Naive thymus-derived CD4-positive, alpha-beta T cell (primary cell): ENCODE data around the gene CPEB3. TPM values are rescaled to one million over a fixed set of nuclear protein-coding genes. Genes with fewer than 3 reads are reported as not detected.
"Not testable (repeated sequence)": the region's sequence is repeated elsewhere in the genome, so short reads cannot be mapped to it uniquely, and the experiment has no call there.

Experiments
- ATAC-seq: fragments of 150-1000 bp; cut with Tn5 transposase; 2 replicates; pipeline ENCODE4 v1.10.0; 2021; ENCODE audit warnings: mild to moderate bottlenecking, moderate library complexity
- CTCF ChIA-PET: fragments of 350-600 bp; sonication (Branson Sonifier 250); formaldehyde crosslinking; loops from one replicate; lab custom pipeline; 2021; ENCODE audit warnings: antibody characterized with exemption; lab: Charles Lee
- POLR2A ChIA-PET: fragments of 350-600 bp; sonication (Branson Sonifier 250); formaldehyde crosslinking; loops from one replicate; lab custom pipeline; 2021; ENCODE audit warnings: antibody characterized with exemption, inconsistent platforms; lab: Charles Lee
- DNase-seq, 9 donors: peaks; one replicate each; pipeline versions ENCODE4 v3.0.0 to v3.0.0-alpha.2; 2020 to 2022; ENCODE audit warnings: mixed read lengths in 1 of 9
- H3K27ac ChIP-seq: one replicate; pipeline ENCODE4 v1.7.0; 2013; ENCODE audit warnings: mild to moderate bottlenecking, low read depth, low read length, moderate library complexity
- H3K27me3 ChIP-seq, 2 donors: one replicate each; pipeline ENCODE4 v1.7.0; 2013; ENCODE audit warnings: low read length in 2 of 2, mild to moderate bottlenecking in 2 of 2, moderate library complexity in 2 of 2; ENCODE audit not compliant: control insufficient read depth in 2 of 2, insufficient read depth in 2 of 2
- H3K36me3 ChIP-seq, 3 experiments: 1 replicate in 2 of 3; 2 replicates in 1 of 3; pipeline ENCODE4 v1.7.0; 2013; ENCODE audit warnings: low read length in 3 of 3, mild to moderate bottlenecking in 3 of 3, moderate library complexity in 1 of 3; ENCODE audit not compliant: insufficient read depth in 3 of 3, control insufficient read depth in 2 of 3
- H3K4me1 ChIP-seq, 2 donors: one replicate each; pipeline ENCODE4 v1.7.0; 2013; ENCODE audit warnings: low read length in 2 of 2, mild to moderate bottlenecking in 2 of 2, moderate library complexity in 1 of 2; ENCODE audit not compliant: control insufficient read depth in 2 of 2, insufficient read depth in 2 of 2
- H3K4me3 ChIP-seq: 2 replicates; pipeline ENCODE4 v1.7.0; 2013; ENCODE audit warnings: mild to moderate bottlenecking, low read length
- H3K9me3 ChIP-seq, 3 experiments: 1 replicate in 2 of 3; 2 replicates in 1 of 3; pipeline ENCODE4 v1.7.0; 2013; ENCODE audit warnings: low read length in 3 of 3; ENCODE audit not compliant: control insufficient read depth in 2 of 3
- H3K27ac Mint-ChIP-seq, 9 donors: one replicate each; pipeline ENCODE4 v1.8.0; 2020 to 2022; ENCODE audit warnings: mixed read lengths in 9 of 9, mild to moderate bottlenecking in 8 of 9, moderate library complexity in 5 of 9, inconsistent platforms in 2 of 9
- H3K27me3 Mint-ChIP-seq, 5 donors: one replicate each; pipeline ENCODE4 v1.8.0; 2021 to 2022; ENCODE audit warnings: mixed read lengths in 5 of 5, mild to moderate bottlenecking in 1 of 5
- H3K36me3 Mint-ChIP-seq, 5 donors: one replicate each; pipeline ENCODE4 v1.8.0; 2020 to 2022; ENCODE audit warnings: mixed read lengths in 5 of 5, mild to moderate bottlenecking in 3 of 5, inconsistent platforms in 1 of 5
- H3K4me1 Mint-ChIP-seq, 7 donors: one replicate each; pipeline ENCODE4 v1.8.0; 2020 to 2022; ENCODE audit warnings: mixed read lengths in 7 of 7, mild to moderate bottlenecking in 3 of 7, inconsistent platforms in 1 of 7
- H3K4me3 Mint-ChIP-seq, 10 donors: one replicate each; pipeline ENCODE4 v1.8.0; 2020 to 2022; ENCODE audit warnings: mild to moderate bottlenecking in 10 of 10, mixed read lengths in 10 of 10, moderate library complexity in 6 of 10, inconsistent platforms in 2 of 10
- H3K9me3 Mint-ChIP-seq, 11 donors: one replicate each; pipeline ENCODE4 v1.8.0; 2020 to 2022; ENCODE audit warnings: mixed read lengths in 11 of 11, mild to moderate bottlenecking in 4 of 11, inconsistent platforms in 1 of 11, moderate library complexity in 1 of 11
- intact Hi-C, 2 donors: fragments of 100-400 bp; cut with micrococcal nuclease; formaldehyde crosslinking; loops; one replicate each; pipeline ENCODE4 v1.15.1; 2023
- polyA plus RNA-seq, 2 donors: library from polyadenylated mRNA; unstranded; fragments of 300-500 nt; fragmentation: Illumina TruSeq; gene quantifications; one replicate each; pipeline ENCODE4 v1.2.3, GENCODE V29; 2021
- total RNA-seq, 6 experiments: library from RNA in 5 of 6; stranded (reverse) in 5 of 6; gene quantifications; 1 replicate in 5 of 6; 2 replicates in 1 of 6; pipeline ENCODE4 v1.2.3 and lab custom pipeline; 2021 to 2026

CPEB3 gene
- total and polyA plus RNA-seq, 7 experiments from 2014 or later, result 0.74 to 3.3 (median 2.1) TPM

GRCh38 chr10:92146107-92146506, 144.8 kb downstream of the CPEB3 start:
- H3K4me3 ChIP-seq, result no peak overlapping the region
- H3K4me1 ChIP-seq, result no peaks in the 10 kb centered on the region
- intact Hi-C loops, result no loop called here
- ChIA-PET POLR2A (no interaction called here), CTCF (no interaction called here)
- H3K4me3 Mint-ChIP-seq, result no peak overlapping the region
- H3K9me3 Mint-ChIP-seq, result no peaks in the 10 kb centered on the region
- ATAC-seq (no peak), DNase-seq (no peak)
- H3K36me3 Mint-ChIP-seq, result peaks cover 0 to 5% (median 3%) of the 10 kb centered on the region in 5 donors
- H3K27ac ChIP-seq, result no peak overlapping the region
- H3K27me3 Mint-ChIP-seq, result no peaks in the 10 kb centered on the region
- H3K27ac Mint-ChIP-seq, result peak overlapping the region in 1 of 9 donors; percentile 9
- no peaks in the 10 kb centered on the region for H3K9me3 ChIP-seq
- no peaks in the 10 kb centered on the region for H3K36me3 ChIP-seq
- H3K27me3 ChIP-seq, result no peaks in the 10 kb centered on the region
- peaks cover 0 to 10% (median 4%) of the 10 kb centered on the region in 7 donors for H3K4me1 Mint-ChIP-seq

- peaks cover 0 to 7% (median 3%) of the 10 kb centered on the region in 7 donors for H3K4me1 Mint-ChIP-seq
- Histone ChIP-seq H3K27ac (no peak overlapping the region), H3K27me3 (no peaks in the 10 kb centered on the region), H3K4me3 (no peak overlapping the region), H3K36me3 (no peaks in the 10 kb centered on the region), H3K9me3 (no peaks in the 10 kb centered on the region), H3K4me1 (no peaks in the 10 kb centered on the region)
- no peak overlapping the region for H3K4me3 Mint-ChIP-seq
- CTCF ChIA-PET, result no interaction called here
- intact Hi-C loops, result no loop called here
- H3K27ac Mint-ChIP-seq, result no peak overlapping the region
- H3K9me3 Mint-ChIP-seq, result peaks cover 0 to 6% (median 0%) of the 10 kb centered on the region in 11 donors
- DNase-seq (no peak), ATAC-seq (no peak)
- H3K36me3 Mint-ChIP-seq, result peaks cover 6 to 19% (median 14%) of the 10 kb centered on the region in 5 donors
- POLR2A ChIA-PET, result no interaction called here
- H3K27me3 Mint-ChIP-seq, result no peaks in the 10 kb centered on the region
Observed at GRCh38 chr10:92142949-92143348, 147.9 kb downstream of the CPEB3 start.

DNA sequence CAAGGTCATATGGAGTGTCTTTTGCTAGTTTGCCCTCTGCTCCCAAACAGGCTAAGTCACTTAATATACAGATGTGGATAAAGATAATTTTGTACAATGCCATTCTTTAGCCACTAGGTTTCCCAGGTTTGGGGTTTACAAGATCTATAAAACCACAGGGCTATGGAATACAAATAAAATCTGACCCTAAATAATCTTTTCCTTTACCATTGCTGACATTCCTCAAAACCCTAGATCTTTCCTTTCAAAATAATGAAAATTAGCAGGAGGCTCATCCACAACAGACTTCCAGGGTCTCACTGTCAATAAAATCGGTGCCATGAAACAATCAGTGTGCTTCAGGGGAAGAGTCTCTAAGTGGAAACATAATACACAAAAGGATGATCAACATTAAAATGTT, 148.4 kb downstream of the CPEB3 start:
- peaks cover 6 to 23% (median 19%) of the 10 kb centered on the region in 5 donors for H3K36me3 Mint-ChIP-seq
- no peaks in the 10 kb centered on the region for H3K27me3 Mint-ChIP-seq
- ChIA-PET POLR2A (no interaction called here), CTCF (no interaction called here)
- ATAC-seq (no peak), DNase-seq (no peak)
- Histone ChIP-seq H3K27ac (no peak overlapping the region), H3K4me1 (no peaks in the 10 kb centered on the region), H3K9me3 (no peaks in the 10 kb centered on the region), H3K27me3 (no peaks in the 10 kb centered on the region), H3K36me3 (no peaks in the 10 kb centered on the region), H3K4me3 (no peak overlapping the region)
- H3K27ac Mint-ChIP-seq, result no peak overlapping the region
- H3K9me3 Mint-ChIP-seq, result peaks cover 0 to 6% (median 0%) of the 10 kb centered on the region in 11 donors
- peaks cover 0 to 6% (median 3%) of the 10 kb centered on the region in 7 donors for H3K4me1 Mint-ChIP-seq
- intact Hi-C loops, result no loop called here
- H3K4me3 Mint-ChIP-seq, result no peak overlapping the region

- CTCF ChIA-PET, H3K27me3 Mint-ChIP-seq, H3K4me3 Mint-ChIP-seq, H3K27ac ChIP-seq, H3K27ac Mint-ChIP-seq, intact Hi-C loops, H3K4me1 ChIP-seq, H3K4me3 ChIP-seq, POLR2A ChIA-PET, H3K36me3 ChIP-seq, ATAC-seq, H3K9me3 Mint-ChIP-seq, H3K4me1 Mint-ChIP-seq, H3K27me3 ChIP-seq, DNase-seq, H3K9me3 ChIP-seq: not testable (repeated sequence)
- H3K36me3 Mint-ChIP-seq, result peaks cover 6 to 37% (median 30%) of the 10 kb centered on the region in 5 donors
Observed at GRCh38 chr10:92141147-92141546, 149.7 kb downstream of the CPEB3 start.

GRCh38 chr10:92134049-92134448, 156.8 kb downstream of the CPEB3 start:
- H3K27me3 Mint-ChIP-seq, POLR2A ChIA-PET: not testable (repeated sequence)

DNA sequence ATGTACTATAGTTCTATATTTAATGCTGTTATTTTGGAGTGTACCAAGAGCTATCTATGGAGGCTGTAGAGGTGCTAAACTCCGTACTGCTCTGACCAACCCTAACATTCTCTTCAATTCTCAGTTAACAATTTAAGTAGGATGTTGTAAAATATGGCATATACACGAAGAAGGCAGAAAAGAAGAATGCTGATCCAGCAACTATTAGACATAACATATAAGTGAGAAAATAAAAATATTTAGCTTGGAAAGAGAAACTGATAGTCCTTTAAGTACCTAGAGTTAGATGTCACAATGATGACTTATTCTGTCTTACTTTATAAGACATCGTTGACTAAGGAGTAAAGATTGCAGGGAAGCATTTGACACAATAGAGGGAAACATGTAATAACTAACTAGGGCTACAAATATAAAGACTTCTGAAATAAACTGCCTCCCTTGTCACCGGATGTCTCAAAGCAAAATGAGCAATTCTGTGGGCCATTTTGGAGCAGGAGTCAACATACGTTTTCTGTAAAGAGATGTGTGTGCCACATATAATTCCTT, 159.5 kb downstream of the CPEB3 start:
- H3K4me3 ChIP-seq, result no peak overlapping the region
- Mint-ChIP-seq H3K27me3 (no peaks in the 10 kb centered on the region), H3K4me3 (no peak overlapping the region), H3K9me3 (peaks cover 0 to 9% (median 3%) of the 10 kb centered on the region in 11 donors), H3K36me3 (peaks cover 16 to 45% (median 35%) of the 10 kb centered on the region in 5 donors), H3K27ac (no peak overlapping the region), H3K4me1 (peaks cover 0 to 7% (median 0%) of the 10 kb centered on the region in 7 donors)
- no peaks in the 10 kb centered on the region for H3K4me1 ChIP-seq
- H3K27me3 ChIP-seq, result no peaks in the 10 kb centered on the region
- H3K27ac ChIP-seq, result no peak overlapping the region
- CTCF ChIA-PET, result no interaction called here
- no peaks in the 10 kb centered on the region for H3K9me3 ChIP-seq
- H3K36me3 ChIP-seq, result no peaks in the 10 kb centered on the region
- intact Hi-C loops, result no loop called here
- DNase-seq (no peak), ATAC-seq (no peak)
- POLR2A ChIA-PET, result no interaction called here

More at GRCh38 chr10:92134049-92134448, 156.8 kb downstream of the CPEB3 start:
- H3K27ac ChIP-seq, H3K36me3 ChIP-seq, DNase-seq, H3K9me3 ChIP-seq, H3K27me3 ChIP-seq, ATAC-seq, H3K4me1 Mint-ChIP-seq, H3K4me3 ChIP-seq, H3K4me1 ChIP-seq, CTCF ChIA-PET, H3K9me3 Mint-ChIP-seq, H3K4me3 Mint-ChIP-seq, H3K27ac Mint-ChIP-seq, intact Hi-C loops: not testable (repeated sequence)
- peaks cover 17 to 61% (median 55%) of the 10 kb centered on the region in 5 donors for H3K36me3 Mint-ChIP-seq

GRCh38 chr10:92130622-92131274, 160.1 kb downstream of the CPEB3 start:
- no peak for DNase-seq
- Histone ChIP-seq H3K9me3 (no peaks in the 10 kb centered on the region), H3K4me1 (no peaks in the 10 kb centered on the region), H3K4me3 (no peak overlapping the region), H3K36me3 (no peaks in the 10 kb centered on the region), H3K27ac (no peak overlapping the region), H3K27me3 (no peaks in the 10 kb centered on the region)
- POLR2A ChIA-PET, result no interaction called here
- peaks cover 0 to 9% (median 3%) of the 10 kb centered on the region in 11 donors for H3K9me3 Mint-ChIP-seq
- CTCF ChIA-PET, result no interaction called here
- H3K27me3 Mint-ChIP-seq, result no peaks in the 10 kb centered on the region
- H3K4me1 Mint-ChIP-seq, result peaks cover 0 to 7% (median 0%) of the 10 kb centered on the region in 7 donors
- no peak for ATAC-seq
- no peak overlapping the region for H3K4me3 Mint-ChIP-seq
- H3K36me3 Mint-ChIP-seq, result peaks cover 14 to 41% (median 30%) of the 10 kb centered on the region in 5 donors
- H3K27ac Mint-ChIP-seq, result no peak overlapping the region
- intact Hi-C loops, result no loop called here
